Activated CD4-positive, CD25-positive, alpha-beta regulatory T cell (primary cell): ENCODE measurements around the gene MYO19.
"Not testable (repeated sequence)": the region's sequence is repeated elsewhere in the genome, so short reads cannot be mapped to it uniquely, and the experiment has no call there.

Source experiments
- DNase-seq, 4 experiments: peaks; one replicate each; lab custom pipeline; 2025; lab: John Stamatoyannopoulos, UW

The MYO19 gene

DNA sequence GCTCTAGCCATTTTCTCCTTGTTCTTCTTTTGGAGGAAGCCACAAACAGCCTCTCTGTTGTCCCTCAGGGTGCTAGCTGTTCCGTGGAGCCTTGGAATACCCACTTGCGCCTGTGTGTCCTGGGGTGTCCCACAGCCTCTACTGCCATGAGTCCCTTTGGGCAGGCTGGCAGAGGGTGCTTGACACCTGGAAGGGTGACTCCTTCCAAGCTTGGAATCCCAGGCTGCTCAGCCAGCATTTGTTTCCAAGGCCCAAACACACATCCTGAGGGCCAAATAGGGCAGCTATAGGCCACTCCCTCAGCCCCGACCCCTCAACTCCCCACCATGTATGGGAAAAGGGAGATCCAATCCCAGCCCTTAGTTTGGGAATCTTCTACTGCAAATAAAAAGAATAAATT is 33.3 kb downstream of the MYO19 start:
- no peak for DNase-seq

DNA sequence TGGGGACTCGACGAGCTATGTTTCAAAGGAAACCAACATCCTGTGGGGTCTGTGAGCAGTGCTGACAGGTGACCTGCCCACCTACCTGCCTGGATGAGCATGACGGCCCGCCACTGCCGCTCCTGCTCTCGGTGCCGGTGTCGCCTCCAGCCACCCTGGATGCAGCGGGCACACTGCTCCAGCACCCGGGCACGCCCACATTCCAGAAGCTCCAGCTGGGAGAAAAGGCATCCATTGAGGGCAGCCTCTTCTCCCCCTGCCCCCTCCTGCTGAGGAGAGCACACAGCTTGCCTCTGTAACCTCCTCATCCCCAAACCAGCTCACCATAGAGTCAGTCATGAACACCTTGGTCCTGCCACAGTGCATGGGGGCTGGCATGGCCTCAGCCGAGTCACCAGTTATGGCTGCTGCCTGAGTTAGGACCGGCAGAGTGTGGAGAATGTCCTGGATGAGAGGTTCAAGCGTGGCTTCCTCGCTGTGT is 33.9 kb downstream of the MYO19 start:
- DNase-seq: no peak

DNA sequence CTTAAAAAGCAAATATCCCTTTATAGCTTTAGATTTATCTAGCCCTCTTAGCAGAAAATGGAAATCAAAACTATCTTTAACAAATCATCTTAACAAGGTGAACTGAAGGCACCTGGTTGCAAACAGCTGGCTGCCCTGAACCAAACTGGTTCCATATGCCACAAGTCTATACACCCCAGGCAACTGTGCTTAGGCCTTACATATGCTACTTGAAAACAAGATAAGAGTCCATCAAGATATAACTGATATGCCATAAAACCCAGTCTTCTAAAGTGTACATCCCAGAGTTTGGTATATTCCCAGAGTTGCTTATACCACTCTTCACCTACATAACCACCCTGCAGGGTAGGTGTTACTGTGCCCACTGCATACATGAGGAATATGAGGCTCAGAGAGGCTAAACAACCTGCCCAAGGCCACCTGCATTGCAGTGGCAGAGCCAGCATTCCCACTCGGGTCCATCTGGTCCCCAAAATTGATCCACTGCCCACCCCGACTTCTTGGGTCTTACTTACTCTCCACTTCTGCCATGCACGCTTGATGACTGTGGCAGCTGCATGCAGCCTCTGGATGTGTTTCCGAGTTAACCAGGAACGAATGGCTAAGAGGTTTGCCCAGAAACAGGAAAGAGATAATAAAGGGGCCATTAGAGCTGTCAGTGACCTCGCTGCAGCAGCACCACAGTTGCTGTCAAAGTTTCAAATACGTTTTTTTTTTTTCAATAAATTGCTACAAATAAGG is 35.9 kb downstream of the MYO19 start:
- DNase-seq: no peak

DNA sequence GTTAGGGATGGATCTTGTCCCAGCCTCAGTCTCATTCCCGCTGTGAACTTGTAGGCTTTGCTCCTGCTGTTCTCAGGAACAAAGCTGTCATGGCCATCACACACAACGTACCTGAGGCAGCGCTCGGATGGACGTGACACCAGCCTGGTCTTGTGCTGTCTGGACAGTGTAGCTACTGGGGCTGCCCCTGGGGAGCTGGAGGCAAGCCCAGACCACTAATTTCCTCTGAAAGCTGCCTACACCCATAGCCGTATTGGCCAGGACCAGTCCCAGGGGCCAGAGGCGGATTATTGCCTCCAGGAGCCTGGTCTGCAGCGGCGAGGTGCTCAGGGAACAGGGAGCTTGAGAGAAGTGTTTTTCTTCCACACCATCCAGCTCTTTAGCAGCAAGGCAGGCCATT is 36.5 kb downstream of the MYO19 start:
- DNase-seq: no peak

DNA sequence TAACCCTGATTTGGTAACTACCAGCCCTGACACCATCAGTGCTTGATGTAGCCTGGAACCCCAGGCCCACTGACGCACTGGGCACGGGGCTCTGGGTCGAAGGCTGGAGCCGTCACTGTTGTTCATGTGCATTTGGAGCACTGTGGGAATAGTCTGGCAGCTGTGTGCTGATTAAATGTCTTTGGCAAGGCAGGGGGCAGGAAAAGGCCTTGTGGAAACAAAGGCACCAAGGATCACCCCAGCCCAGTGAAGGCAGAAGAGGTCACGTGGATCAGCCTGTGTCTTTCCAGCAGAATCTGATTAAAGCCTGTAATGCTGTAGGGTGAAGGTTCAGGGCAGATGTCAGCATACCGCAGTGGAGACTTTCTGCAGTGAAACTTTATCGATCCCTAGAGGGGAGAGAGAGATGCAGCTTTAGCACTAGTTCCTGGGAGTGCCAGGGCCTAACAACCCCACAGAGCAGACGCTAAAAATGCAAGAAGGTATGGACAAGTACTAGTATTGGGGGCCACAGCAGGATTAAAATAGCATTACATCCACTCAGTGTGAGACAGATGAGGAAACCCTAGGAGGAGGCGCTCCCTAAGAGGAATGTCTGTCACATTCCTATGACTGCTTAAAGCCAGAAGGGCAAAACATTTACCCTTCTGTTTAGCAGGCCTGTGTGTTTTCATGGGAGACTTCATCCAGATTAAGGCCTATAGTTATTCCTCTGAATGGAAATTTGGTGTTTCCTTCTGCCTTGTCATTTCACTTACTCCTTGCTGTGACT is 38.5 kb downstream of the MYO19 start:
- no peak for DNase-seq

DNA sequence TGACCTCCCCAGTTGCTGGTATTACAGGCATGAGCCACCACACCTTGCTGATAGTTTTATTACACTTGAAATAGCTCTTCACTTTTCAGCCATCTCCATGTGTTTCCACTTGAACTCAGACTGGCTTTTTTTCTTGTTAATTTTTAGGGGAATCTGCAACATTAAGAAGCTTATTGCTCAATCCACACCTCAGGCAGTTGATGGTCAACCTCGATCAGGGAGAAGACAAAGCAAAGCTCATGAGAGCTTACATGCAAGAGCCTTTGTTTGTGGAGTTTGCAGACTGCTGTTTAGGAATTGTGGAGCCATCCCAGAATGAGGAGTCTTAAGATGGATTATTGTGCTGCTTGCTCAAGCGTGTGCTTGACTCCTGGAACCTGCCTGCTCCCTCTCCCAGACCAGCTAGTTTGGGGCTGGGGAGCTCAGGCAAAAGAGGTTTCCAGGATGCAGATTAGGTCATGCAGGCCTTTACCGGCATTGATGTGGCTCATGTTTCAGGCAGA is 39.5 kb downstream of the MYO19 start:
- no peak for DNase-seq

DNA sequence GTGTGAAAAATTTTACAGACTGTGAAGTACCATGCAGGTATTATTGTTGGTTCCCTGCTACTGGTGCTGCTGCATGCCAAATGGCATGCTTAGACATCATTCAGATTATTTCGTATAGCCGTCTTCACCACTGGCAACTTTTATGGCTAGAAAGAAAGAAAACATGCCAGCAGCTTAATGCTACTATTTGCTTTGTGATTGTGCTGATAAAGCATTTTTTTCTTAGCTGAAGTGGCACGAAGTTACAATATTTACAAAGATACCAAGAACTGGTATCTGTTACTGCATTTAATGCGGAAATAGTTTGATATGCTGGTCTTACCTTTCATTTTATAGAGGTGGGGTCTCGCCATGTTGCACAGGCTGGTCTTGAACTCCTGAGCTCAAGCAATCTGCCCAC is 40.0 kb downstream of the MYO19 start:
- DNase-seq: no peak

DNA sequence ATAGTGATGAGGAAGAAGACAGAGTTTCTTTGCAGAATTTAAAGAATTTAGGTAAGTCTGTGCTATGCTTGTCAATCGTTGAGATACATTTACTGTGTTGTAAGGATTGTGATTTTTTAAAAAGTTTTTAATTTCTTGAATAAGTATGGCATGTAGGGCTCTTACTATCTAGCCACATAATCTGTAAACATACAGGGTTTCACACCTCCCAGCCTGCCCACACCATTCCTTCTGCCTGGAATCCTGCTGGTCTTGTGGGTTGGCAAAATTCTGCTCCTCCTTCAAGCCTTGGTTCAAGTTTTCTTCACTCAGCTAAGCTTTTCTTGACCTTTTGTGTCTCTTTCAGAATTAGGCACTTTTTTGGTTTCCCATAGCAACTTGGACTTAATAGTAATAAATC is 40.7 kb downstream of the MYO19 start:
- DNase-seq: no peak

DNA sequence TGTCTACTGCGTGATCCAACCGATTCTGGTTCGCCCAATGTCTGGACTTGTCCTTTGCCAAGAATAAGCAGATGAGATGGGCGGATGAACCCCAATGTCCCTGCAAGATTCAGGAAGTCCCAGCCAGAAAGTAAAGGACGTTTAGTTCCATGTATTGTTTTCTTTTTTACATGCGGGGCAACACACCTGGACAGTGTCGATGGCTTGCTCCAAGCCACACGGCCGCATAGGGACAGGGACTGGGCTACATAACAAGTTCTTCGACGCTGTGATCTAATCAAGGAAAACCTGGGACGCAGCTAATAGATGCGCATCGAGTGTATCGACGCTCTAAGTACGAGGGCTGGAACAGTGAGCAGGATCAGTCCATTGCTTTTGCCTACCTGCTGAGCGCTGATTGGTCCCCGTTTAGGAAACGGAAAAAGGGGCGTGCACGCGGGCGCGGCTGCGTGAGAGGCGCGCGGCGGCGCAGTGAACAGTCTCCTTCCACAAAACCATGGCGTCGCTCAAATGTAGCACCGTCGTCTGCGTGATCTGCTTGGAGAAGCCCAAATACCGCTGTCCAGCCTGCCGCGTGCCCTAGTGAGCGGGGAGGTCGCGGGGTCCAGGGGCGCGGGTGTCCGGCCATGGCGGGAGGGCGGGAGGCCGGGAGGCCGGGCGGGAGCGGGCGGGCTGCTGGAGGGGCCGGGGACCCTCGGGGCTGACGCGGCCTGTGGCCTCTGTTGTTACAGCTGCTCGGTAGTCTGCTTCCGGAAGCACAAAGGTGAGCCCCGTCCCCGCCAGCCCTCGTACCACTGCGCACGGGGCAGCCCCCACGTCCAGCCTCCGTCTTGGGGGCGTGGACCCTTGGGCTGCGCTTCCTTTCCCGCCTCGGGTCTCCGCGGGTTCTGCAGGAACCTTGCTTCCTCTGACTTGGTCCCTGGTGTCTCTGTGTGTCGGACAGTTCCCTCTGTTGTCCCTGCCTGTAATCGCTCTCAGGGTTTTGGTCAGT is 48.2 kb downstream of the MYO19 start, which contains the start of gene ZNHIT3:
TSS of gene ZNHIT3 (plus strand) at position 478 of the 991 bp plus-strand sequence. CDS start at position 497, 19 bp downstream.
- DNase-seq: peak; percentile 63 to 86 (median 78)

DNA sequence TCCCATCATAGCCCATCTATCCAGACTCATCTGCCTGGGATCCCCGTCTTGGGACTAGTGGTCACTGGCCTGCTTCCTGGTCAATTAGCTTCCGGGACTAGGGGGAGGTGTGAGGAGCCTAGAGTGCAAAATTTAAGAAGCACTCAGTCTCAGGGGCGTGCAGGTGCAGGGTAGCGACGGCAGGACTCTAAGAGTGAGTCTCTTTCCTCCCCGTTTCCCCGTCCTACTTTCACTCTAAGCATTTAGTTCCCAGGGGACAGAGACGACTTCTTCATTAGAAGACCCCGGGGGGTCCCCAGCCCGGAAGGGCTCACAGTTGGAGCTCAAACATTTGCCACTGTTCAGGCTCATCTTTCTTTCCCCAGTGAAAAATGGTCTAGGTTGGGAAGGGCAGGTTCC is 48.9 kb downstream of the MYO19 start:
- no peak for DNase-seq

DNA sequence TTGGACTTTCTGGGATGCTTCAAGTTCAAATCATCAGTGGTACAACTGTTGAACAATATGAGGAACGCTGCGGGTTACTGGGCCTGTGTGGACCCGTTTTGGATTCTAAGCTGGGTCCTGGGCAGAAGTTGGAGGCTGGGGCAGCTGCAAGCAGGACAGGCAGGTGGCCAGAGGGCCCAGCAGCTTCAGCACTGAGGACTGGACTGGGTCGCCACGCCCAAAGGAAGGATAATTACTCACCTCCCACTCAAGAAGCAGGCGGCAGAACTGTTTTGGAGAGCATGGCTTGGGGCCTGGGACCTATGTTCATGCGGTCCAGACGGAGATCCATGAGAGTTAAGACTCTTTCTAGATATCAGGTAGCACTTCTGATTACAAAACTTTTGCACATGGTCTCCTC is 49.6 kb downstream of the MYO19 start:
- no peak for DNase-seq

DNA sequence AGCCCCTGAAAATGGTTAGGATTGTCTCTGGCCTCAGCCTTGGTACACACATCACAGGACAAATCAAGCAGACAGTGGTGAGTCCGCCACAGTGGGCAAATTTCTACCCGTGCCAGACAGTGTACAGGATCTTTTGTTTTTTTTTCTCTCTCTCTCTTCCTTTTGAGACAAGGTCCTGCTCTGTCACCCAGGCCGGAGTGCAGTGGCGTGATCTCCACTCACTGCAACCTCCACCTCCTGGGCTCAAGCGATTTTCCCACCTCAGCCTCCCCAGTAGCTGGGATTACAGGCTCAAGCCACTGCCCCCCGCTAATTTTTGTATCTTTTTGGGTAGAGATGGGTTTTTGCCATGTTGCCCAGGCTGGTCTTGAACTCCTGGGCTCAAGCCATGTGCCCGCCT is 50.6 kb downstream of the MYO19 start:
- DNase-seq: not testable (repeated sequence)

DNA sequence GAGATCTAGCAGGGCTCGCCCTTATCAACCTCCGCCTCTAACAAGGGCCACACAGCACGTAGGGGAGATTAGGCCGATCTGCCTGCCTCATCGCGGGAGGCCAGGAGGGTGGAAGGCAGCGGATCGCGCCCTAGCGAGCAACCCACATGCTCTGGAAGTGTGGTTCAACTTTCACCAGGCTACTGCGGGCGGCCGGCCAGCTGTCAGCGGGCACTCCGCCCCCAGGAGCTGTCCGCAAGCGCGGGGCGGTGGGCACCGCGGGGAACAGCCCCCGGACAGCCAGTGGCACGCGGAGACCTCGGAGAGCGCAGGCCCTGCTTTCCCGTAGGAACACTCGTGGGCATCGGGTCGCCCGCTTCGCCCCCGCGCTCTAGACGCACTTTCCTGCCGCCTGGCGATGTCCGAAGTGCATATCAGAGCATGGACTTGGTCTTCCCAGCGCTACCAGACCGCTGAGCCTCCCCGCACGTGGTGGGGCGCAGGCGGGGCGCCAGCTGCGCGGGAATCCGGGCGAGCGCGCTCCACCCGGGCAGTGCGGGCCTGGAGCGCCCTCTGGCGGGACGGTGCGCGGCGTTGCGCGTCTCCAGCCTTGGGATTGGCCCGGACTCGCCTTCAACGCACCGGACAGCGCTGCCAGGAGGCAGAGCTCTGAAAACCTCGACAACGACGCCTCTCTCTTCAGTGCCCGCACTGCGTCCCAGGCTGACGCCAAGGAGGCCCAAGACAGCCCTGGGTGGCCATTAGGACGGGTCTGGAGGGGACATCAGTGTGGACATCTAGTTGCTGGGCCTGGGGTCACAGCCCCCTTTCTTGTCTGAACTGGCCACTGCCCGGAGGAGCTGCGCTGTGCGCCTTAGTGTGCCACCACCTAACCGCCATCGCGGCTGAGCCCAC is 51.8 kb downstream of the MYO19 start:
- peak; percentile 61 to 68 (median 66) for DNase-seq

DNA sequence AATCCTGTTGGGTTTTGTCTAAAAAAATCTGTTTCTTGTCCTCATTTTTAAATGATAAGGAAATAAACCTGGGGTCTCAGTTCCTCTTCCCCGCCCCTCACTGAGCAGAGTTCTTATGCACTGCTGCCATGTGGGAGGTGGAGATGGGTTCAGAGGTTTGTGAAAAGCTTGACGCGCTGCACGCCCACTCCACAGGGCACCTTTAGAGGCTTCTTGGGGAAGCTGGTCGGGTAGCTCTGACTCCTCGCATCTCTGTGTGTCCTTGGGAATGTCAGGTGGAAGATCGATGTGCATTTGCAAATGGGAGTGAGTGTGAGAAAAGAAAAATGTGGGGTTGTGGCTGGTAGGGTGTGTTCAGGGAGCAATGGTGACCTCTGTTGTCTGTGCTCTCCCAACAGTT is 52.8 kb downstream of the MYO19 start:
- no peak for DNase-seq

DNA sequence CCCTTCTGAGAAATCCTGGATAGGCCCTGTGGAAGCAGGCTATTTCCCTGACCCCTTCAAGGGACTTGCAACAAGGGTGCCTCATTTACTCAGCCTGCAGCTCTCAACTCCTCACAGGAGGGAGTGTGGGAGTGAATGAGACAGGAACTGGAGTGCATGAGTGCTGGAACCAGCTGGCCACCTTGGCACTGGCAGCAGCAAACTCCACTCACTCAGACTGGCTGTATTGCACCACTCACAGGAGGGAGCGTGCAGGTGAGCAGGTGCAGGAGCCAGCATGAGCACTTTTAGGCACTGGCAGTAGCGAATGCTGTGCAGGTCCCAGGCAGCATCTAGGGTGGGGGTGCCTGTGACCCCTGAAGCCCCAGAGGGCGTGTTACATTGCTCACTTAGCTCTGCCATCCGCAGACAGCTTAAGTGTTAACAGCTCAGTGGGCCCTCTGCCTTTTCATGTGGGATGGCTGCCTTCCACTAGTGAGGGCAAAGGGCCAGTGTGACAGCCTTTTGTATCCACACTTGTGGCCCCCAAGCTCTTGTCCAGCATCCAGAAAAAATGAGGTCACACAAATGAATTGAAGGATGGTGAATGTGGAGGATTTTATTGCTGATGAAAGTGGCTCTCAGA is 59.2 kb downstream of the MYO19 start:
- no peak for DNase-seq

DNA sequence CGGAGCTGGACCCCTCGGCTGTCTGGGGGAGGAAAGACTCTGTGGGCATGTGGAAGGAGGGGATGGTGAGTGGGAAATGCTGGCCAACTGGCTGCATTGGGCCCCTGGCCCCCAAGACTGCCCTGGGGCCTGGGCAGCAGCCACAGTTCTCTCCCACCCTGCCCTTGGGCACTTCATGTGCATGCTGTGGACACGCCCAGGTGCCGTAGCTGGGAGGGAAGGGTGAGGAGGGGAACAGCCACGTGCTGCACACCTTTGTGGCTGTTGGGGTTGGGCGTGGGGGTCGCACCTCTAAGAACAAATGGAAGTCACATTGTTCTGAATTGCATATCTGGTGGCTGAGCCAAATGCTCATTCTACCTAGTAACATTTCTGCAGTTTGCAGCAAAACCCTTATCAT is 60.1 kb downstream of the MYO19 start:
- DNase-seq: no peak

DNA sequence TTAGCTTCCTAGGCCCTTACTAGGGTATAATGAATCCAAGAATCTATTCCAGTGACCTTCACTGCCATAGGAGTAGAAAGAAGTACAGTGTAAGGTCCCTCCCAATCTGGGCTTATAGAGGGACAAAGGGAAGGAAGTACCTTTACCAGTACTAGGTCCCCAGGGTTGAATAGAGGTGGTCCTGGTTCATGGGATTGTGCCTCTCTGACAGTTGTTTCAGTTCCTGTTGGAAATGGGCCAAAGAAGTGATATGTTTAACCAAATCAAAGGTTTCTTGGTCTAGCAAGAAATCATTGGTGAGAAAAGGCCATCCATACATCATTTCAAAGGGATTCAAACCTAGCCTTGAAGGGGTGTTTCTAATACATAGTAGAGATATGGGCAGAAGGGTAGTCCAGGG is 64.2 kb downstream of the MYO19 start:
- DNase-seq: no peak

DNA sequence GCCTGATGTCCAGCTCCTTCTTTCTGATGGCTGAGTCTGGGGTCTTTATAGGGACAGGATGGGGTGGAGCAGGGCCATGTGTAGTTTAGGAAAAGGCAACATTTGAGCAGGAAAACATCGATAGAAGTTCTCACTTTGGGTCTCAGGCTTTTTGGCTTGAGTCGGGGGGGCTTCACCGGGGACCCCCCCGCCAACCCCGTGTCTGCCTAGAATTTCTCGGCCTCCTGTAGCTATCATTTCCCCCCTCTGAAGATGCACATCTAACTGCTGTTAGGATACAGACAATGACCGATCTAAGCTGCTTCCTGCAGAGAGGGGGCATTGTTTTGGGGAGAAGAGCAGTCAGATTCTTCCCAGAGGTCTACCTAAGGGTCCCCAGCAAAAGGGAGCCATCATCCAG is 64.9 kb downstream of the MYO19 start:
- no peak for DNase-seq

DNA sequence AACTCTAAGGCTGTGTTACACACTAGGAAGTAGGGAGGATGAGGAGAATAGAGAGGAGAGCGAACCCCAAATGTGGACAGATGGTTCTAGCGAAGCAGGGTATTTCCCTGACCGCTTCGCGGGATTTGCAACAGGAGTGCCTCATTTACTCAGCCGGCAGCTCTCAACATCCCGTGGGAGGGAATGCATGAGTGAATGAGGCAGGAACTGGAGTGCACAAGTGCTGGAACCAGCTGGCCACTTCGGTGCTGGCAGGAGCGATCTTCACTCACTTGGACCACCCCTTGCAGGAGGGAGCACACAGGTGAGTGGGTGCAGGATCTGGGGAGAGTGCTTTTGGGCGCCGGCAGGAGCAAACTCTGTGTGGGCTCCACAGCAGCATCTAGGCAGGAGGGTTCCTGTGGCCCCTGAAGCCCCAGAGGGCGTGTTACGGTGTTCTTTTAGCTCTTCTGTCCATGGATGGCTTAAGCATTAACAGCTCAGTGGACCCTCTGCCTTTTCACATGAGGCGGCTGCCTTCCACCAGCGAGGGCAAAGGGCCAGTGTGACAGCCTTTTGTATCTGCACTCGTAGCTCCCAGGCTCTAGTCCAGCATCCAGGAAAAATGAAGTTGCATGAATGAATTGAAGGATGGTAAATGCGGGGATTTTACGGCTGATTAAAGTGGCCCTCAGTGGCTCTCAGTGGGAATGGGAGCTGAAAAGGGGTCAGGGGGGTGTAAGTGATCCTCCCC is 65.6 kb downstream of the MYO19 start:
- no peak for DNase-seq

DNA sequence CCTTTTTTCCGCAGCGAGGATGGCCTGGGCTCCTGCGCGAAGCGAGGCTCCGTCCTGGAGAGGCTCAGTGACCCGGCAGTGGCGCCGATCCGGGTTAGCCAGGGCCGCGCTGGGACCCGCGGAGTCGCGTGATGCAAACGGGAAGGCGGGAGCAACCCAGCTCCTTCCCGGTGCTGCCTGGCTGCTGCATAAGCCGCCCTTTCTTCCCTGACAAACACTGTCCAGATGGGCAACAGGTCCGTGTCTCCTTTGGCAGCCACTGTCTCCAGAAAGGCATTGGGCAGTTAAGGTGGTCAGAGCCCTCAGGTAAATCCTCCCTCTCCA is 69.9 kb downstream of the MYO19 start:
- no peak for DNase-seq
